Esophagus (tissue), 2 donors: ENCODE measurements around the gene PER3. TPM values are rescaled to one million over a fixed set of nuclear protein-coding genes. Genes with fewer than 3 reads are reported as not detected.

Experiments used
- H3K27ac ChIP-seq, 2 donors: one replicate each; pipeline ENCODE4 v1.5.1; 2013; ENCODE audit warnings: low read depth in 2 of 2, mild to moderate bottlenecking in 2 of 2, inconsistent platforms in 1 of 2, low read length in 1 of 2, moderate library complexity in 1 of 2
- H3K27me3 ChIP-seq, 2 donors: one replicate each; pipeline ENCODE4 v1.6.1; 2013; ENCODE audit warnings: low read length in 2 of 2, control low read depth in 1 of 2, mild to moderate bottlenecking in 1 of 2; ENCODE audit not compliant: insufficient read depth in 2 of 2, control insufficient read depth in 1 of 2
- H3K36me3 ChIP-seq, 2 donors: one replicate each; pipeline ENCODE4 v1.6.1; 2013; ENCODE audit warnings: low read length in 1 of 2; ENCODE audit not compliant: control insufficient read depth in 2 of 2, insufficient read depth in 2 of 2
- H3K4me1 ChIP-seq, 2 donors: one replicate each; pipeline ENCODE4 v1.6.1; 2013; ENCODE audit warnings: low read length in 1 of 2; ENCODE audit not compliant: control insufficient read depth in 2 of 2, insufficient read depth in 2 of 2
- H3K4me3 ChIP-seq, 2 donors: one replicate each; pipeline ENCODE4 v1.5.1; 2013; ENCODE audit warnings: low read length in 2 of 2, mild to moderate bottlenecking in 2 of 2, low read depth in 1 of 2, moderate library complexity in 1 of 2
- H3K9me3 ChIP-seq, 2 donors: one replicate each; pipeline ENCODE4 v1.6.1; 2013; ENCODE audit warnings: mild to moderate bottlenecking in 2 of 2, low read depth in 1 of 2, low read length in 1 of 2, moderate library complexity in 1 of 2; ENCODE audit not compliant: control insufficient read depth in 2 of 2, insufficient read depth in 1 of 2
- WGBS, 2 donors: extraction: QIAGEN DNeasy Blood & Tissue Kit; methylation state at CpG; one replicate each; pipeline ENCODE4 v1.1.7; 2013; 5-methylcytosine and 5-hydroxymethylcytosine counted together
- polyA plus RNA-seq, 2 donors: library from polyadenylated mRNA; stranded (reverse); fragments of 200-250 nt; gene quantifications; one replicate each; pipeline ENCODE4 v1.2.3, GENCODE V29; 2013
- donor health status: healthy with polysubstance abuse.
- donor health status: Bipolar disorder and iron deficiency.

Gene PER3
- polyA plus RNA-seq, 2 donors: 6.6 to 11.8 TPM

DNA sequence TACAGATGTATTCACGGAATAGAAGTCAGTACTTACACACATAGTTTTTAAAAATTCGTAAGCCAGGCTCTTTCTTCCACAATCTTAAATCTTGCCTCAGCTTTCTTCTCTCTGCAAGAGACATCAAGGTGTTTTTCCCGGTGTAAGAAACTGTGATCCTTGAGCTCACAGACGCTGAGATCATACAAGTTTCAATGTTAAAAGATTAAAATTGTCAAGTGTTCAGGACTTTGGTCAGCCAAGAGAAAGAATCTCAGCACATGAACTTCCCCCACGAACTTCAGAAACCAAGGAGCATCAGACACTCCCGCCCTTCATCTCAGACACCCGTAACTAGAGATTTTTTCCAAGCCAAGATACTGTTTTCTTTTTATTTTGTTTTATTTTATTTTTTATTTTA, 62.6 kb downstream of the PER3 start:
- no peak overlapping the region for H3K27ac ChIP-seq
- no peaks in the 10 kb centered on the region for H3K27me3 ChIP-seq
- no peaks in the 10 kb centered on the region for H3K9me3 ChIP-seq
- 89 to 91% methylated on average over 7 of the region's 7 CpGs for WGBS, 2 donors
- no peak overlapping the region for H3K4me3 ChIP-seq
- peaks cover 0 to 2% of the 10 kb centered on the region in 2 donors for H3K4me1 ChIP-seq
- H3K36me3 ChIP-seq: peaks cover 0 to 5% of the 10 kb centered on the region in 2 donors

DNA sequence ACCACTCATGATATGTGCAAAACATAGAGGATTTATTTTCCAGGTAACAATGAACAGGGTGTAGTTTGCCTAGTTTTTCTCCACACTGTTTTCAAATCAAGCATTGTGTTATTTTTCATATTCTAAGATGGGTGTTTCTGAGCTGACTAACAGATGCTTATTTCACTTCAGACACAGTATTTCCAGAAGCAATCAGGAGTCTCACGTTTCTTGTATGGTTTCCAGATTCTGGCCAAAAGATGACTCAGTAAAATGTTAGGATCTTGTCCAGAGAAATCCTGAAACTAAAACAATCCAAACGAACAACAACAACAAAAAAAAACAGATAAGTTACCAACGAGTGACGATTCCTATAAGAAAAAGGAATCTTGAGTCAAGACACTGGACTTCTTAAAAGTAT, 63.5 kb downstream of the PER3 start:
- Histone ChIP-seq H3K27ac (no peak overlapping the region), H3K36me3 (peaks cover 0 to 3% of the 10 kb centered on the region in 2 donors), H3K9me3 (no peaks in the 10 kb centered on the region), H3K4me1 (peaks cover 0 to 2% of the 10 kb centered on the region in 2 donors), H3K4me3 (no peak overlapping the region), H3K27me3 (no peaks in the 10 kb centered on the region)
- WGBS, 2 donors: 52 to 53% methylated on average over 4 of the region's 4 CpGs

DNA sequence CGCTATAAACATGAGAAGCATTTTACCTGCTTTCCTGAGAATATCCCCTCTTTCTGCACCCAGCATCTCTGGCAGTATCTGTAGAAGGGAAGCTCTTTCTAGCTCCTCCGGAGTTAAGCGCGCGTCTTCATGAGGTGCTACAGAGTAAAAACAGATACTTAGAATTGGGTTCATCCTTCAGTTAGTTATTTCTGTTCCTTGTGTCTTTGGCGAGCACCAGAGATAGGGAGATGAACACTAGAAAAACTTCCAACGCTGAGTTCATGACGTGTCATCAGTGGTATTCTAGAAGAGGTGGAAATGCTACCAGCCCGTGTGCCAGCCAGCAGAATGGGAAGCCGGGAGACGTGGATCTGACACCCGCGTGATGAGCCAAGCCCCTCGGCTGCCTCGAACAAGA, 66.7 kb downstream of the PER3 start:
- H3K27me3 ChIP-seq: no peaks in the 10 kb centered on the region
- no peak overlapping the region for H3K27ac ChIP-seq
- H3K36me3 ChIP-seq: no peaks in the 10 kb centered on the region
- no peak overlapping the region for H3K4me3 ChIP-seq
- WGBS, 2 donors: 89% methylated on average over 15 of the region's 15 CpGs
- peaks cover 0 to 2% of the 10 kb centered on the region in 2 donors for H3K4me1 ChIP-seq
- no peaks in the 10 kb centered on the region for H3K9me3 ChIP-seq

DNA sequence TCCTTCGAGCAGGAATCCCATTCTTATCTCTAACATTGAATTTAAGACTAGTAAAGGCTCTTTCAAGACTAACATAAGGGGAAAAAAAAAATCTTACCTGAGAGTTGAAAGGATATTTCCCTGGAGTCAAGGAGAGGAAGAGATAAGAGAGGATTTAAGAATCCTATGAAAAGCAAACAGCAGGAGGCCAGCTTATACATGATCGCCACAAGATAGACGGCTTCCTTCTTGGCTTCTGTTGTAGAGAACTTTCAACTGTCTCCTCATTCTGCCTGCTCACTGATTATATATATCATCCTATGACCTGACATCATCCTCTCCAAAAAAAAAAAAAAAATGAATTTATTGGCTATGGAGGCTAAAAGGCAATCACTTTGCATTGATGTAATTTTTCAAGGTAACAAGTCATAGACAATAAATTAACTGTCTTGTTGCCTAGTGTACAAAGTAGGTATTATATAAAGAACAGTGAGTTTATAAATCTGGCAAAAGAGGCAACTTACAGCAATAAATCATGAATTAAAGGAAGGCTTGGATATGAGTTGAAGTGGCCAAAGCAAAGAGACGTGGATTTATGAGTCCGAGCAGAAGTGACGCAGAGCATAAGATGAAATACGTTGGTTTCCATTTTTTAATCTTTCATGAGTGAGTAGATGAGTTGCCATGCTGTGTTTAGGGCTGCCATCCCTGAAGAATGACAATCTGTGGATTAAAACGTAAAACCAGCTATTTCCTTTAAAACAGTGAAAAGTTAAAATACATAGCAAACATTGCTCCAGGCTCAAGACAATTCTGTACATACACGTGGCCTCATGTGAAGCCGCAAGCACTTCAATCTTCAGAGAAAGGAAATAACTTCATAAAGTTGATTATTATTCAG, 69.0 kb downstream of the PER3 start, which contains the start of gene UTS2:
TSS of gene UTS2 (minus strand) at position 262 of the 880 bp plus-strand sequence. CDS start at position 200, 62 bp downstream.
- no peaks in the 10 kb centered on the region for H3K9me3 ChIP-seq
- no peak within 1 kb of the TSS for H3K27ac ChIP-seq
- WGBS, 2 donors: 76 to 77% methylated on average over 10 of the region's 10 CpGs
- no peaks in the 10 kb centered on the region for H3K27me3 ChIP-seq
- H3K4me1 ChIP-seq: peaks cover 0 to 2% of the 10 kb centered on the region in 2 donors
- no peaks in the 10 kb centered on the region for H3K36me3 ChIP-seq
- H3K4me3 ChIP-seq: no peak within 1 kb of the TSS

DNA sequence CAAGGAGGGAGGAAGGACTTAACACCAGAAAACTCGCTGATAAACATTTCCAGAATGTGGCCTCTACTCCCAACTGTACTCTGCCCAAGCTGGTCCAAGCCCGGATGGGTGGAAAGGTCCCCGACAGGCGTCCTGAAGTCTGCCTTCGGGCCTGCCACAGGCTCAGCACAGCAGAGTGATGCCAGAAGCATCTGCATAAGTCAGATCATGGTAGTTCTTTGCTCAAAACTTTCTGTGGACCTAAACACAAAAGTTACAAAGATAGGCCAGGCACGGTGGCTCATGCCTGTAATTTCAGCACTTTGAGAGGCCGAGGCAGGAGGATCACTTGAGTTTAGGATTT, 69.6 kb downstream of the PER3 start:
- peaks cover 0 to 2% of the 10 kb centered on the region in 2 donors for H3K4me1 ChIP-seq
- no peak overlapping the region for H3K27ac ChIP-seq
- H3K9me3 ChIP-seq: no peaks in the 10 kb centered on the region
- no peak overlapping the region for H3K4me3 ChIP-seq
- H3K27me3 ChIP-seq: no peaks in the 10 kb centered on the region
- H3K36me3 ChIP-seq: no peaks in the 10 kb centered on the region
- 85 to 88% methylated on average over 7 of the region's 7 CpGs for WGBS, 2 donors

DNA sequence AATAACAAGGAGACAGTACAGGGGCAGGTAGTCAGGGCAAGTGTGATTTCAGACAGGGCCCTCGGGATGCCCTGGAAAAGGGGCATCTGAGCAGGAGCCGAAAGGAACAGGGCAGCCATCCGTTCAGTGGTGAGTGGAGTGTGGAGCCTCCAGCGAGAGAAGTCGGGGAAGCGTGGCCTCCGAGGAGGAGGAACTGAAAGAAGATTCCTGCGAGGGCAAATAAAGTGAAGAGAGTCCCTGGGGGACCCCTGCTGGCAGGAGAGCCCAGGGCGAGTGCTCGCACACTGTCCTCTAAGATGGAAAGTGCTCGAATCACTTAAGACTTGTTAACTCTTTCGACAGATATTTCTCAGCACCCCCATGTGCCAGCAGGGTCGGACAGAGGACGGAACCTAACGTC, 72.3 kb downstream of the PER3 start:
- 61 to 74% methylated on average over 14 to 15 of the region's 15 CpGs for WGBS, 2 donors
- H3K27ac ChIP-seq: no peak overlapping the region
- no peaks in the 10 kb centered on the region for H3K4me1 ChIP-seq
- H3K4me3 ChIP-seq: no peak overlapping the region
- no peaks in the 10 kb centered on the region for H3K27me3 ChIP-seq
- no peaks in the 10 kb centered on the region for H3K9me3 ChIP-seq
- no peaks in the 10 kb centered on the region for H3K36me3 ChIP-seq

DNA sequence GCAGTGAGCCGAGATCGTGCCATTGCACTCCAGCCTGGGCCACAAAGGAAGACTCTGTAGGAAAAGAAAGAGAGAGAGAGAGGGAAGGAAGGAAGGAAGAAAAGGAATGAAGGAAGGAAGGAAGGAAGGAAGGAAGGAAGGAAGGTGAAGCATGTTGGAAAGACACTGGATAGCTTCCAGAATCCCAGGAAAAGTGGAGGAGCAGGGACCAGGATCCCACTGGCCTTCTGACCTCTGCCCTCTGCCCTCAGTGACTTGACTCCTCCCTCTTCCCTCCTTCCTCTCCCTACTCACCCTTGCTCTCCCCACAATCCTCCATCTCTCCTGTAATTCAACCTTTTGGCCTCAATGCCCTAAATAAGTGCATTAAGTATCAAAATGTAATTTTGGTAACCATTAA, 72.9 kb downstream of the PER3 start:
- no peaks in the 10 kb centered on the region for H3K36me3 ChIP-seq
- H3K9me3 ChIP-seq: no peaks in the 10 kb centered on the region
- H3K27ac ChIP-seq: no peak overlapping the region
- H3K4me1 ChIP-seq: no peaks in the 10 kb centered on the region
- no peak overlapping the region for H3K4me3 ChIP-seq
- no peaks in the 10 kb centered on the region for H3K27me3 ChIP-seq
- WGBS, 2 donors: 57 to 72% methylated on average over 2 of the region's 2 CpGs

DNA sequence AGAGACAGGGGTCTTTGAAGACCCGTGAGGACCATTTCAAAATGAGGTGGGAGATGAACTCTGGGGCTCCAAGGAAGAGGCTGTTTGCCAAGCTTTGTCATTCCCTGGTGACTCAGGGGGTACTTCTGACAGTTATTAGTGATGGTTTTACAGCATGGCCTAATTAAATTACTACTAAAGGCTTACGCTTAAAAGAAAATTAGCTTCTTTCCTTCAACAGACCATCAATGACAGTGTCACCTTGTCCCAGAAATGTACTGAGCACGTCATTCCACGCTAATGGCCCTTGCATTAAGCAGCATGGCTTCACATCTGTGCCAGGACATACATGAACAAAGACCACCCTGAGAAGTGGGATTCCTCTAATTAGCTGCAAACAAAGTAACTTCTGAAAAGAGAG, 73.9 kb downstream of the PER3 start:
- Histone ChIP-seq H3K27ac (no peak overlapping the region), H3K4me3 (no peak overlapping the region), H3K27me3 (no peaks in the 10 kb centered on the region), H3K36me3 (no peaks in the 10 kb centered on the region), H3K9me3 (no peaks in the 10 kb centered on the region), H3K4me1 (no peaks in the 10 kb centered on the region)
- WGBS, 2 donors: 79 to 81% methylated on average over 4 of the region's 4 CpGs

DNA sequence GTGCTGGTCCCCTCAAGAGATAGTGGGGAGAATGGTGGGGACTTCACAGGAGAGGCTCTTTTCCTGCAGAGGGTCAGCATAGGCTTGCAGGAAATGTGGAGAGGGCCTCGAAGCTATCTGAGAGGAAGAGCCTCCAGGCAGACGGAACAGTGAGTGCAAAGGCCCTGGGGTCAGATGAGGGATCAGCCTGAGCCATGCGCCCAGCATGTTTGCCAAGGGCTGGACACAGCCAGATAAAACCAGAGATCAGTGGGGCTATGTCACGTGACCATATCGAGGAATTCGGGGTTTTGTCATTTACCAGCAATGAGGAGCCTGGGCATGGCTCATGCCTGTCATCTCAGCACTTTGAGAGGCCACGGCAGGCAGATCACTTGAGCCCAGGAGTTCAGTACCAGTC, 75.3 kb downstream of the PER3 start:
- WGBS, 2 donors: 91% methylated on average over 7 of the region's 7 CpGs
- H3K36me3 ChIP-seq: no peaks in the 10 kb centered on the region
- H3K27ac ChIP-seq: no peak overlapping the region
- no peaks in the 10 kb centered on the region for H3K4me1 ChIP-seq
- no peak overlapping the region for H3K4me3 ChIP-seq
- no peaks in the 10 kb centered on the region for H3K27me3 ChIP-seq
- H3K9me3 ChIP-seq: no peaks in the 10 kb centered on the region

DNA sequence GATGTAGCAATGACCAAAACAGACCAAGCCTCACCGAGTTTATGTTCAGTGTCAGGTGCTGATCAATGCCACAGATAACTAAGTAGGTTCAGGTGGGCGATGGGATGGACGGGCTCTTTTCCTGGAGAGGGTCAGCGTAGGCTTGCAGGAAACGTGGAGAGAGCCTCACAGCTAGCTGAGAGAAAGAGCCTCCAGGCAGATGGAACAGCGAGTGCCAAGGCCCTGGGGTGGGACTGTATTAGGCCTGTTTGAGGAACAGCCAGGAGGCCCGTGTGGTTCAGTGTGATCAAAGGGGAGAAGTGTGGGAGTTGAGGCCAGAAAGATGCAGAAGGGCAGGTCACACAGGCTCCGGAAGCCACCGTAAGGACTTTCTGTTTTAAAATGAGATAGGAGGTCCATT, 76.0 kb downstream of the PER3 start:
- Histone ChIP-seq H3K9me3 (no peaks in the 10 kb centered on the region), H3K4me3 (no peak overlapping the region), H3K27ac (no peak overlapping the region), H3K27me3 (no peaks in the 10 kb centered on the region), H3K36me3 (no peaks in the 10 kb centered on the region), H3K4me1 (no peaks in the 10 kb centered on the region)
- 75 to 77% methylated on average over 9 of the region's 9 CpGs for WGBS, 2 donors
